MV-4-11 (cell line): Measurements from ENCODE around the gene ADPGK.
A peak's percentile ranks its signal among the peaks of the same experiment; 100 is the strongest.
"Not testable (repeated sequence)": the region's sequence is repeated elsewhere in the genome, so short reads cannot be mapped to it uniquely, and the experiment has no call there.

Experiments used
- DNase-seq: peaks from one replicate; lab custom pipeline; 2025; lab: John Stamatoyannopoulos, UW

ADPGK gene

GRCh38 chr15:72783640-72784455 is at the start of gene ADPGK:
Gene ADPGK, minus strand, starts transcription at chr15:72783758. Its CDS starts 67 bp downstream, at chr15:72783691.
- DNase-seq = peak; percentile 93

GRCh38 chr15:72827226-72827625 is 43.7 kb upstream of the ADPGK start:
- DNase-seq = no peak

GRCh38 chr15:72826611-72827010 is 43.1 kb upstream of the ADPGK start:
- DNase-seq = no peak

GRCh38 chr15:72825829-72826228 is 42.3 kb upstream of the ADPGK start:
- DNase-seq = no peak

- no peak for DNase-seq
Measured at GRCh38 chr15:72824781-72825180, 41.2 kb upstream of the ADPGK start.

- no peak for DNase-seq
Measured at GRCh38 chr15:72824112-72824511, 40.6 kb upstream of the ADPGK start.

GRCh38 chr15:72820278-72820677 is 36.7 kb upstream of the ADPGK start:
- peak; percentile 61 for DNase-seq

- DNase-seq = no peak
Measured at GRCh38 chr15:72818632-72819031, 35.1 kb upstream of the ADPGK start.

GRCh38 chr15:72813345-72814004 is 29.9 kb upstream of the ADPGK start:
- no peak for DNase-seq

GRCh38 chr15:72809329-72809728 is 25.8 kb upstream of the ADPGK start:
- peak; percentile 68 for DNase-seq

- not testable (repeated sequence) for DNase-seq
Measured at GRCh38 chr15:72807346-72807745, 23.8 kb upstream of the ADPGK start.

GRCh38 chr15:72803006-72803405 is 19.4 kb upstream of the ADPGK start:
- no peak for DNase-seq

GRCh38 chr15:72801590-72802325 is 18.2 kb upstream of the ADPGK start:
- DNase-seq = no peak

GRCh38 chr15:72800833-72801481 is 17.4 kb upstream of the ADPGK start:
- no peak for DNase-seq

GRCh38 chr15:72797834-72798233 is 14.3 kb upstream of the ADPGK start:
- no peak for DNase-seq

- DNase-seq = no peak
Measured at GRCh38 chr15:72797338-72797689, 13.8 kb upstream of the ADPGK start.

- peak; percentile 24 for DNase-seq
Measured at GRCh38 chr15:72796515-72797337, 13.2 kb upstream of the ADPGK start.

- peak; percentile 23 for DNase-seq
Measured at GRCh38 chr15:72796210-72796514, 12.6 kb upstream of the ADPGK start.

- no peak for DNase-seq
Measured at GRCh38 chr15:72793766-72794660, 10.5 kb upstream of the ADPGK start.

- no peak for DNase-seq
Measured at GRCh38 chr15:72792431-72792830, 8.9 kb upstream of the ADPGK start.
